GM15510 (cell line): ENCODE measurements around the gene MIXL1.

Experiments used
- POLR2A ChIP-seq: IDR thresholded peaks from 3 replicates; pipeline ENCODE4 v1.6.1; 2011; ENCODE audit warnings: borderline replicate concordance; ENCODE audit not compliant: insufficient read length; ENCODE audit errors: extremely low read depth

Gene MIXL1

GRCh38 chr1:226207048-226207447 is 16.4 kb upstream of the MIXL1 start:
- no peak for TF ChIP-seq POLR2A

GRCh38 chr1:226209307-226210059 is 14.0 kb upstream of the MIXL1 start:
- TF ChIP-seq POLR2A = no peak

GRCh38 chr1:226210571-226211176 is 12.8 kb upstream of the MIXL1 start:
- no peak for TF ChIP-seq POLR2A

GRCh38 chr1:226211181-226211821 is 12.2 kb upstream of the MIXL1 start:
- TF ChIP-seq POLR2A = no peak

- no peak for TF ChIP-seq POLR2A
These were observed 10.9 kb upstream of the MIXL1 start for GRCh38 chr1:226212545-226212944.

GRCh38 chr1:226215239-226215638 is 8.2 kb upstream of the MIXL1 start:
- no peak for TF ChIP-seq POLR2A

- TF ChIP-seq POLR2A = no peak
These were observed 7.4 kb upstream of the MIXL1 start for GRCh38 chr1:226216056-226216455.

GRCh38 chr1:226217273-226217672 is 6.2 kb upstream of the MIXL1 start:
- TF ChIP-seq POLR2A = no peak

GRCh38 chr1:226220473-226221189 is 2.8 kb upstream of the MIXL1 start:
- TF ChIP-seq POLR2A = no peak

- no peak for TF ChIP-seq POLR2A
These were observed 778 bp upstream of the MIXL1 start for GRCh38 chr1:226222686-226223085.

GRCh38 chr1:226223786-226224244 is 351 bp downstream of the MIXL1 start:
- TF ChIP-seq POLR2A = no peak

- TF ChIP-seq POLR2A = no peak
These were observed 3.1 kb downstream of the MIXL1 start for GRCh38 chr1:226226601-226227000.

GRCh38 chr1:226233293-226233692 is 9.8 kb downstream of the MIXL1 start:
- no peak for TF ChIP-seq POLR2A

- TF ChIP-seq POLR2A = no peak
These were observed 10.3 kb downstream of the MIXL1 start for GRCh38 chr1:226233806-226234205.

GRCh38 chr1:226236826-226237225 is 13.4 kb downstream of the MIXL1 start:
- TF ChIP-seq POLR2A = no peak
